Measurements from ENCODE around the gene CAPN12.
"Not testable (repeated sequence)": the region's sequence is repeated elsewhere in the genome, so short reads cannot be mapped to it uniquely, and the experiment has no call there.

CAPN12 gene

GRCh38 chr19:38771569-38771968 lies 27.3 kb upstream of the CAPN12 start:
- DNase-seq (ENCODE audit: low read depth in 2 of 2): not testable (repeated sequence)

GRCh38 chr19:38770949-38771275 lies 26.6 kb upstream of the CAPN12 start:
- not testable (repeated sequence) for DNase-seq (ENCODE audit: low read depth in 2 of 2)

DNA sequence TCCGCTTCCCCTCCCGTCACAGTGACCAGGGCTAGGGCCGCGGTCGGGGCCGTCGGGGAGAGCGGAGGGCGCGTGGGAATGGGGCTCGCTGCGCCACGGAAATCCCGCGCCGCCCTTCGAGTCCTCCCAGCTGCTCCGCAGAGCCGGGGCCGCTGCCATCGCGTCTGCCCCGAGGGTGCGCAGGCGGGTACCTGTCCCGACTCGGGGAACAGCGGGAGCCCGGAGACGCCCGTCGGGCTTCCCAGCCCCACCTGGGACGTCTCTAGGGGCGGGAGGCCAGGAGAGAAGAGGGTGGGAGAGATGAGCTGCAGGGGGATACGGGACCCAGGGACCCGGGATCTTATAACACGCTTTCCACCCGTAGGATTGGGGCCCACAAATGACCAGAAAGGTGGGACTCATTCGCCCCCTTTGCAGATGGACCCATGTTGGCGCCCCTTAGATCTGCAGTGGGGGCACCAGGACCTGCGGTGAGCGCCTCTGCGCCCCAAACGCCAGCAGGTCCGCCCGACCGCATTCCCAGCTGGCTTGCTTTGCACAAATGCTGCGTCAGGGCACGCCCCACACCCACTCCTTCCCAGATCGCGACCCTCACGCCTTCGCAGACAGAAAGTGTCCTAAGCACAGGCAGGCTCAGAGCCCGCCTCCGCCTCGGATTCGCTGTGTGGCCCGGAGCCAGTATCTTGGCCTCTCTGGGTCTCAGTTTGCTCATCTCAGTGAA lies 26.1 kb upstream of the CAPN12 start:
- DNase-seq (ENCODE audit: low read depth in 2 of 2): not testable (repeated sequence)

DNA sequence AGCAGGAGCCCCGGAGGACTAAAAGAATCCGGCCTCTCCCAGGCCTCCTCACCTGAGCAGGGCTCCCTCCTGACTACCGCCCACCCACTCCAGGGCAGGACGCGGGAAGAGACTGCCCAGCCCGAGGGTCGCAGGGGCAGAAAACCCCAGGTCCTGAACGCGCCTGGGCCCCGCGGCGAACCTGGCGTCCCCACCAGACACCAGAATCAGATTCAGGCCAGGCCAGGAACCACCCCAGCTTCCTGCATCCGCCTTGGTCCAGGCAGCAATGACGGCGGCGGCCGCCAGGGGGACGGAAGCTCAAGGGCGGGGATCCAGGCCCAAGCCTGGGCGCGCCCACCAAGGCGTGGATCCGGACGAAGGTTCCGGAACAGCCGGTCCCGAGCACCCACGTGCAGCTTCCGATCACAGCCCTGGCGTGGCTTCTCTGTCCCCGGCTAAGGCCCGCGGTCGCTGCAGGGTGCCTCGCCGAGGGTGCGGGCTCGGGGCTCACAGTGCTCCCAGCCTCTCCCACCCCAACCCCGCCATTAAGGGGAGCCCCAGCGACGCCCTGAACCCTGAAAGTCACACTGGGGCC lies 25.4 kb upstream of the CAPN12 start:
- peak; percentile 81 to 82 for DNase-seq (ENCODE audit: low read depth in 2 of 2)

DNA sequence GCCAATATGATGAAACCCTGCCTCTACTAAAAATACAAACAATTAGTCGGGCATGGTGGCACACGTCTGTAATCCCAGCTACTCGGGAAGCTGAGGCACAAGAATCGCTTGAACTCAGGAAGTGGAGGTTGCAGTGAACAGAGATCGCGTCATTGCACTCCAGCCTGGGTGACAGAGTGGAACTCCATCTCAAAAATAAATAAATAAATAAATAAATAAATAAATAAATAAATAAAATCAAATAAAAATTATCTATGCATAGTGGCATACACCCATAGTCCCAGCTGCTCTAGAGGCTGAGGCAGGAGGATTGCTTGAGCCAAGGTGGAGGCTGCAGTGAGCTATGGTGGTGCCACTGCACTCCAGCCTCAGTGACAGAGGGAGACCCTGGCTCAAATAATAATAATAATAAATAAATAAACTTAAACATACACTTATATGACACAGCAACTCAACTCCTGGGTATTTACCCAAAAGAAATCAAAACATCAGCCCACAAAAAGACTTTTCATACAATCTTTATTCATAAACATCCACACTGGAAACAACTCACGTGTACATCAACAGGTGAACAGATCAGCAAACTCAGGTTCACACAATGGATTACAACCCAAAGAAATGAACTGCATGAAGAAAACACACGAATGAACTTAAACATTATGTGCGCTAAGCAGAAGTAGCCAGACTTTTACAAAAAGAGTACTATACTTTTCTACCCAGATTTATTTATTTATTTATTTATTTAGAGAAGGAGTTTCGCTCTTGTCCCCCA lies 22.2 kb upstream of the CAPN12 start:
- DNase-seq (ENCODE audit: low read depth in 2 of 2): no peak

DNA sequence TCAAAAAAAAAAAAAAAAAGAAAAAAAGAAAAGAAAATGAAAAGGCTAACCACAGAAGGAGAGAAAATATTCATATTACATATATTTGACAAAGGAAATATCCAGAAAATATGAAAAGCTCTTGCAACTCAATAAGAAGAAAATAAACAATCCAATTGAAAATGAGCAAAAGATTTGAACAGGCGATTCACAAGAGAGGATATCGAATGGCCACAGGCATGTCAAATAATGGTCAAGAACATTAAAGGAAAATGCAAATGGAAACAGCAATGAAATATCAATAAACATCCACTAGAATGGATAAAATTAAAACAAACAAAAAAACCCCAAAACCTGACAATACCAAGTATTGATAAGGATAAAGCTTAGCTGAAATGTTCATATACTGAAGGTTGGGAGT lies 20.9 kb upstream of the CAPN12 start:
- no peak for DNase-seq (ENCODE audit: low read depth in 2 of 2)

DNA sequence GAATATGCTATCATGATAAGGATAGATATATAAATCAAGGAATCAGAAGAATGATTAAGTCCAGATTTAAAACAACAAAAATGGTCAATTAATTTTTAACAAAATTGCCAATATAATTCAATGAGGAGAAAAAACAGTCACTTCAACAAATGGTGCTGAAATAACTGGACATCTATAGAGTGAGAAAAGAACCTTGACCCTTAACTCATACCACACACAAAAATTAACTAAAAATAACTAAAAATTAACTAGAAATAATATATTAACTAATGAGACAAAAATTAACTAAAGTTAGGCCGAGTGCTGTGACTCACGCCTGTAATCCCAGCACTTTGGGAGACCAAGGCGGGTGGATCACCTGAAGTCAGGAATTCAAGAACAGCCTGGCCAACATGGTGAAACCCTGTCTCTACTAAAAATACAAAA lies 19.5 kb upstream of the CAPN12 start:
- no peak for DNase-seq (ENCODE audit: low read depth in 2 of 2)

GRCh38 chr19:38761884-38762389 lies 17.7 kb upstream of the CAPN12 start:
- DNase-seq (ENCODE audit: low read depth in 2 of 2): not testable (repeated sequence)

DNA sequence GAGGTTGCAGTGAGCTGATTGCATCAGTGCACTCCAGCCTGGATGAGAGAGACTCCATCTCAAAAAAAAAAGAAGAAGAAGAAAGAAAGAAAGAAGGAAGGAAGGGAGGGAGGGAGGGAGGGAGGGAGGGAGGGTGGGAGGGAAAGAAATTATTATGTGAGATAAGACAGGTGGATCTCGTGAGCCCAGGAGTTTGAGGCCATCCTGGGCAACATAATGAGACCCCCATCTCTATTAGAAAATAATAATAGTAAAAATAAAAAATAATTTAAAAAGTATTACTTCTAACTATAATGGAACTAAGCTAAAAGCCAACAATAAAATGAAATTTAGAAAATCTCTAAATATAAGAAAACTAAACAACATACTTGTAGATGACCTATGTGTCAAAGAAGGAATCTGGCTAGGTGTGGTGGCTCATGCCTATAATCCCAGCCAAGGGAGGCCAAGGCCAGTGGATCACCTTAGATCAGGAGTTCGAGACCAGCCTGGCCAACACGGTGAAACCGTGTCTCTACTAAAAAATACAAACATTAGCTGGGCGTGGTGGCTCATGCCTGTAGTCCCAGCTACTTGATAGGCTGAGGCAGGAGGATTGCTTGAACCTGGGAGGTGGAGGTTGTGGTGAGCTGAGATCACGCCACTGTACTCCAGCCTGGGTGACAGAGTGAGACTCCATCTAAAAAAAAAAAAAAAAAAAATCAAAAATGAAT lies 16.7 kb upstream of the CAPN12 start:
- not testable (repeated sequence) for DNase-seq (ENCODE audit: low read depth in 2 of 2)

DNA sequence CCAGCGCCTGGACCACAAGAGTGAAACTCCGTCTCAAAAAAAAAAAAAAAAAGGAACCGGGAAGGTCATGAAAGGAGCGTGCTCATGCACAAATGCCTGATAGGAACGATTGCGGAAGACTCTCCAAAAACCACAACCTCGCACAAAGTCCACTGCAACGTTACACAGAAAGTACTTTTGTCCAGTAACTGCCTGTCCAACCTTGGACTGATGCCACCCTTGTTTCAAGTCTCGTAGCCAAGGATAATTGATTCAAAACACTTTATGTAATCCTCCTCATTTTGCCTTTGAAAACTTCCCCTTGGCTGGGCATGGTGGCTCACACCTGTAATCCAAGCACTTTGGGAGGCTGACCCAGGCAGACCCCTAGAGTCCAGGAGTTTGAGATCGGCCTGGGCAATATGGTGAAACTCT lies 15.3 kb upstream of the CAPN12 start:
- DNase-seq (ENCODE audit: low read depth in 2 of 2): no peak

DNA sequence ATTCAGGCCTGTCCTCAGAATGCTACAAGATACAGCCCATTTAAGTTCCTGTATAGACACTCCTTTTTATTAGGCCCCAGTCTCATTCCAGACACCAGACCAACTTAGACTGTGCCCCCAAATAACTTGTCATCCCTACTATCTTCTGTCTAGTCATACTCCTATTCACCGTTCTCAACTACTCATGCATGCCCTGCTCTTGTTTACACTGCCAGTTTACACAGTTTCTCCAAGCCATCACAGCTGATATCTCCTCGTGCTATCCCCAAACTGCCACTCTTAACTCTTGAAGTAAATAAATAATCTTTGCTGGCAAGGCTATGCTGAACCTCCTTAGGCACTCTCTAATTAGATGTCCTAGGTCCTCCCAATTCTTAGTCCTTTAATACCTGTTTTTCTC lies 9.9 kb upstream of the CAPN12 start:
- not testable (repeated sequence) for DNase-seq (ENCODE audit: low read depth in 2 of 2)

DNA sequence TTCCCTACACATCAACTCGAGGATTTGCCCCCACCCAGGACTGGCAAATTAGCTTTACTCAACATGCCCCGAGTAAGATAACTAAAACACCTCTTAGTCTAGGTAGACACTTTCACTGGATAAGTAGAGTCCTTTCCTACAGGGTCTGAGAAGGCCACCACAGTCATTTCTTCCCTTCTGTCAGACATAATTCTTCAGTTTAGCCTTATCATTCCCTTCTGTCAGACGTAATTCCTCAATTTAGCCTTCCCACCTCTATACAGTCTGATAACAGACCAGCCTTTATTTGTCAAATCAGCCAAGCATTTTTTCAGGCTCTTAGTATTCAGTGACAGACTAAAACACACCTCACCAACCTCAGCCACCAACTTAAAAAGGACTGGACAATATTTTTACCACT lies 9.5 kb upstream of the CAPN12 start:
- not testable (repeated sequence) for DNase-seq (ENCODE audit: low read depth in 2 of 2)

- DNase-seq (ENCODE audit: low read depth in 2 of 2): no peak
These were observed 1.0 kb upstream of the CAPN12 start for GRCh38 chr19:38745316-38745715.

DNA sequence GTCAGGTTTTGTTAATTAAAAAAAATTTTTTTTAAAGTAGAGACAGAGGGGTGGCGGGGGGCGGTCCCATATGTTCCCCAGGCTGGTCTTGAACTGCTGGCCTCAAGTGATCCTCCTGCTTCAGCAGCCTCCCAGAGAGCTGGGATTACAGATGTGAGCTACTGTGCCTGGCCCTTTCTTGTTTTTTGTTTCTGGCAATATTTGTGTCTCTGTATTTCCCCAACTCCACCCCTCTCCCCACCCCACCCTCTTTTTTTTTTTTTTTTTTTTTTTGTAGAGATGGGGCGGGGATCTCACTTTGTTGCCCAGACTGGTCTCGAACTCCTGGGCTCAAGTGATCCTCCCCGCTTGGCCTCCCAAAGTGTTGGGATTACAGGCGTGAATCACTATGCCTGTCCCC lies 600 bp upstream of the CAPN12 start:
- no peak for DNase-seq (ENCODE audit: low read depth in 2 of 2)

- no peak for DNase-seq (ENCODE audit: low read depth in 2 of 2)
These were observed 628 bp downstream of the CAPN12 start for GRCh38 chr19:38743394-38744297.

DNA sequence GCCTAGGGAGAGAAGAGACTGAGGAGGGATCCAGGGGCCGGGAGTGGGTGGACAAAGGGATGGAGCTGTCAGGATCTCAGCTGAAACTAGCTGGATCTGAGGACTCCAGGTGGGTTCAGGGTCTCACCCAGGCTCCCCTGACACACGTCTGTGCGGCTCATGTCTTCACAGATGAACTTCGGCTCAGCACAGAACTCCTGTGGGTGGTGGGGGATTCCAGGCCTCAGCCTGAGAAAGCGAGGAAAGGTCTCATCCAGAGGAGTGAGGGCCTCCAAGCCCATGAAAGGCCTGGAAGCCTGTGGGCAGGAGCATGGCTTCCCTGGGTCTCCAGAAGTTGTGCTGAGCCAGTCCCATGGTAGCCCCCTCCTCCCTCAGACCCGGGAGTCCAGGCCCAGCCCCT lies 1.4 kb downstream of the CAPN12 start:
- DNase-seq (ENCODE audit: low read depth in 2 of 2): no peak

GRCh38 chr19:38742296-38742695 lies 2.0 kb downstream of the CAPN12 start:
- no peak for DNase-seq (ENCODE audit: low read depth in 2 of 2)

GRCh38 chr19:38741670-38742069 lies 2.6 kb downstream of the CAPN12 start:
- no peak for DNase-seq (ENCODE audit: low read depth in 2 of 2)

DNA sequence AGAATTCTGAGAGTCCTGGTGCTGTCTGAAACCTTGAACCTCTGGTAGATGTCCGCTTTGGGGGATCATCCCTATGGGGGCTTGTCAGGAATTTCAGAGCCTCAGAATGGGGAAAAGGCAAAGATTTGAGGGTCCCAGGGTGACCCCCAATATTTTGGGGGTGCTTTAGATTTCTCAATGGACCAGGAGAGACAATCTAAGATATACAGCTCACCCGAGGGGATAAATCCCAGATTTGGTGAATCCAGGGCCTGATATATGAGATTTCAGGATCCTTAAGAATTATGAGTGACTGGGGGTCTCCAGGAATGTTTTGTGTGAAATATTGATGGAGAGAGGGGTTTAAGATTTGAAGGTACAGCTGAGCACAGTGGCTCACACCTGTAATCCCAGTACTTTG lies 3.3 kb downstream of the CAPN12 start:
- no peak for DNase-seq (ENCODE audit: low read depth in 2 of 2)

DNA sequence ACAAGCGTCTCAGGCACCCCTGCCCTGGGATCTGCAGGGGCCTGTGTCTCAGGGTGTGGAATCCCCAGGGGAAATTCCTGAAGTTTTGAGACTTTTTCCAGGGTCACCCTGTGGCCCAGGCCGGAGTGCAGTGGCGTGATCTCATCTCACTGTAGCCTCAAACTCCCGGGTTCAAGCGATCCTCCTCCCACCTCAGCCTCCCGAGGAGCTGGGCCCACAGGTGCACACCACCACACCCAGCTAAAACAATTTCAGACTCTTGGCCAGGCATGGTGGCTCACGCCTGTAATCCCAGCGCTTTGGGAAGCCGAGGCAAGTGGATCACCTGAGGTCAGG lies 4.0 kb downstream of the CAPN12 start:
- DNase-seq (ENCODE audit: low read depth in 2 of 2): no peak

Measured in stimulated activated CD8-positive, alpha-beta memory T cell treated with anti-CD3 and anti-CD28 coated beads, Interleukin-15, amount 100 ng/mL, for 48 hours (primary cell).